DMS79 (cell line): ENCODE measurements around the gene UBASH3B.
"Not testable (repeated sequence)": the region's sequence is repeated elsewhere in the genome, so short reads cannot be mapped to it uniquely, and the experiment has no call there.

Source experiments
- DNase-seq: peaks from one replicate; lab custom pipeline; 2025; lab: John Stamatoyannopoulos, UW

UBASH3B gene, protein sequence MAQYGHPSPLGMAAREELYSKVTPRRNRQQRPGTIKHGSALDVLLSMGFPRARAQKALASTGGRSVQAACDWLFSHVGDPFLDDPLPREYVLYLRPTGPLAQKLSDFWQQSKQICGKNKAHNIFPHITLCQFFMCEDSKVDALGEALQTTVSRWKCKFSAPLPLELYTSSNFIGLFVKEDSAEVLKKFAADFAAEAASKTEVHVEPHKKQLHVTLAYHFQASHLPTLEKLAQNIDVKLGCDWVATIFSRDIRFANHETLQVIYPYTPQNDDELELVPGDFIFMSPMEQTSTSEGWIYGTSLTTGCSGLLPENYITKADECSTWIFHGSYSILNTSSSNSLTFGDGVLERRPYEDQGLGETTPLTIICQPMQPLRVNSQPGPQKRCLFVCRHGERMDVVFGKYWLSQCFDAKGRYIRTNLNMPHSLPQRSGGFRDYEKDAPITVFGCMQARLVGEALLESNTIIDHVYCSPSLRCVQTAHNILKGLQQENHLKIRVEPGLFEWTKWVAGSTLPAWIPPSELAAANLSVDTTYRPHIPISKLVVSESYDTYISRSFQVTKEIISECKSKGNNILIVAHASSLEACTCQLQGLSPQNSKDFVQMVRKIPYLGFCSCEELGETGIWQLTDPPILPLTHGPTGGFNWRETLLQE

DNA sequence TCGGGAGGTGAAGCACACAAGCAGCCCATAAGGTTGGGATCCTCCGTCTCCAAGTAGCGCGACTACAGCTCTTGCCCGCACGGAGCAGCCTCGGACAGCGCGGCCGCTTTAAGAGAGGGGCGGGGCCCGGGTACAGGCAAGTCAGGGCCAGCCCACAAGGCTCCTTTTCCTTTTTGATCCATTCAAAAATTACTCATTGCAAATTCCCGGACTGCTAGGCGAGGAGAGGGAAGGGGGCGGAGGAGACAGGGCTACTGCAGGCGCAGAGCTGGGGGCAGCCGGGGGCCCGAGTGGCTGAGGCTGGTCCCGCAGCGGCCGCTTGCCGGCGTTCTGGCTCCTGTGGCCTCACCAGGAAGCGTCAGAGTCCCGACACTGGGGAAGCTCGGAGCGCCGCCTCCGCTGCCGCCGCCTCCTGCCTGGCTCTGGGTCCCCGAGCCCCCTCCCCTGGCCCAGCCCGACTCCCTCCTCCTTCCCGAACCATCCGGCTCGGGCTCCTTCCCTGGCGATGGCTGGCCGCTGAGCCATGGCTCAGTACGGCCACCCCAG, at the start of gene UBASH3B:
UBASH3B (plus strand) TSS at position 196 of the 546 bp plus-strand sequence; CDS start at position 524, 328 bp downstream.
- DNase-seq: peak; percentile 57

DNA sequence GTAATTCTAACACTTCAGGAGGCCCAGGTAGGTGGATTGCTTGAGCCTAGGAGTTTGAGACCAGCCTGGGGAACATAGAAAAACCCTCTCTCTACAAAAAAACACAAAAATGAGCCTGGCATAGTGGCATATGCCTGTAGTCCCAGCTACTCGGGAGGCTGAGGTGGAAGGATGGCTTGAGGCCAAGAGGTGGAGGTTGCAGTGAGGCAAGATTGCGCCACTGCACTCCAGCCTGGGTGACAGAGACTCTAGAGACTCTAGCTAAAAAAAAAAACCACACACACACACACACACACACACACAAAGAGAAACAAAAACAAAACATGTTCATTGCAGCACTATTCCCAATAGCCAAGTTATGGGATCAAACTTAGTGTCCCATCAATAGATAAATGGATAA, 48.4 kb upstream of the UBASH3B start:
- not testable (repeated sequence) for DNase-seq

DNA sequence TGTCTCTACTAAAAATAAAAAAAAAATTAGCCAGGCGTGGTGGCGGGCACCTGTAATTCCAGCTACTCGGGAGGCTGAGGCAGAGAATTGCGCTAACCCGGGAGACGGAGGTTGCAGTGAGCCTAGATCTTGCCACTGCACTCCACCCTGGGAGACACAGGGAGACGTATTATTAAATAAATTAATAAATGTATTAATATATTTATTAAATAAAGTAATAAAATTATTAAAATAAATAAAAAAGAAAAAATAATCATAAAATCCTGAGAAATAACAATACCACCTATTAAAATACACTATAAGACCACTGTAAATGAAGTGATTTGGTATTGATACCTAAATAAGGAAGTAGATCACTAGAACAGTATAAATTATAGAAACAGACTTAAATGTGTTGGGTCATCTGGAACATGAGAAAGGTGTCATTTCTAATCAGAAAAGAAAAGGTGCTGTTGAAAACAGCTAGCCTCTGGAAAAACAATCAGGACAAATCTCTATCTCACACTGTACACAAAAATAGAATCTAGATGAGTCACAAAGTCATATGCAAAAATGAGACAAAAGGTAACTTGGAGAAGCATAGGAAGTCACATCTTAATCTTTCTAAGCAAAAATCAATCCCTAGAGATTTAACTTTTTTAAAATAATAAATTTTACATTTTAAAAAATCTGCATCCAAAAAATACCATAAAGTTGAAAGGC, 43.2 kb upstream of the UBASH3B start:
- no peak for DNase-seq

DNA sequence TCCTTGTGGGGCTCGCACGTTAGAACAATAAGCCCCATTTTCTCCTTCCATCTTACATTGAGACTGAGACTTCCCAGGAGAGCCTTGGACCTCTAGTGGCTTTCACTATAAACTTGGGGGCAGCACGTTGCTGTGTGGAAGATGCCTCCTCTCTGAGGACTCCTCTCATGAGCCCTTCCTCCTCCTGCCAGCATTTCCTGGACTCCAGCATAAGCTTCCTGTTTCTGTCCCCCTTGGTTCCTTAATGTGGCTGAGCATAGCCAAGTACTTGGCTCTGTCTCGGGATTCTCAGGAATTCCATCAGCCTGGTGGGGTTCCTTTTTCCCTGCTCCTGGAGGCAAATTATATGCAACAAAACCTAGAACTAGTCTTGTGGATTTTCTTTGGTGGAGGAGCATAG, 38.8 kb upstream of the UBASH3B start:
- no peak for DNase-seq

DNA sequence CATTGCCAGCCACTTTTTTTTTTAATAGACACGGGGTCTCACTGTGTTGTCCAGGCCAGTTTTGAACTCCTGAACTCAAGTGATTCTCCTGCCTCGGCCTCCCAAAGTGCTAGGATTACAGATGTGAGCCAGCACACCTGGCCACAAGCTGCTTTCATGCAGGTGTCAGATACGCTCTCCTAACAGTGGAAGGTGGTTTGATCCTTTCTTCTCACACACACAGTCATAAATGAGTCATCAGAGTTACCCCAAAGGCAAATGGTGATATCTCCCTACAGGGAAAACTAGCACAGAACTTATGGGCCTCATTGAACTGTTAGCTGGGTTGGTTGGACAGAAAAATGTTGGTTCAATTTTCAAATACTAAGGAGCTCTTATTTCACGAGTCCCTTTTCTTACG, 38.2 kb upstream of the UBASH3B start:
- no peak for DNase-seq

DNA sequence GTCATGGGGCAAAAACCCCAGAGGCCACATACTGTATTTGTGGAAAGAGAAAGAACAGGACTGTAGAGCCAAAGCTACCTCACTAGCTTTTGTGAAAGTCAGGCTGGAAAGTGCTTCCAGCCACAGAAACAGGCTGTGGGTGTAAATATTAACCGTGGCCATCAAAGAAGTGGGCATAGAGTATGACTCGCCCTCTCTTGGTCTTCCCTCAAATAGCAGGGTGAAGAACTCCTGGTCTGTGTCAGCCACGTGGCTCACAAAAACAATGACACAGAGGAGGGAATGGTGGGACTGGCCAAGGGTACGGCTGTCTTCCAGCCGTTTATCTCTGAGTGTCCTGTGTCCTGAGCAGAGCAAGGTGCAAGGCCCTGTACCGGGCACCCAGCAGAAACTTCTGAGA, 37.6 kb upstream of the UBASH3B start:
- no peak for DNase-seq

DNA sequence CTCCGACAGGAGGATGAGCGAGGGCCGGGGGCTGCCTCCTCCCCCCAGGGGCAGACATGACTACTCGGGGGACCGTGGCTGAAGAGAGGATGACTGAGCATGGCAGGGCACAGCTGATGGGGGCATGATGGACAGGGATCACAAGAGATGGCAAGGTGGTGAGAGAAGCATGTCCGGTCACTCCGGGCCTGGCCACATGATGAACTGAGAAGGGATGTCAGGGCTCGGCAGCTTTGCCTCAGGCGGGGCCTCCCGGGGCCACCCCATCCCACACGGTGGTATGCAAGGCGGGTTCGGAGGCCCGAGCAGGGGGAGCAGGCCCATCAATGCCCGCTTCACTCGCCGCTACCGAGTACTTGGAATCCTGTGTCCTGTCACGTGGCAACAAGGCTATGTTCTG, 36.6 kb upstream of the UBASH3B start:
- no peak for DNase-seq

DNA sequence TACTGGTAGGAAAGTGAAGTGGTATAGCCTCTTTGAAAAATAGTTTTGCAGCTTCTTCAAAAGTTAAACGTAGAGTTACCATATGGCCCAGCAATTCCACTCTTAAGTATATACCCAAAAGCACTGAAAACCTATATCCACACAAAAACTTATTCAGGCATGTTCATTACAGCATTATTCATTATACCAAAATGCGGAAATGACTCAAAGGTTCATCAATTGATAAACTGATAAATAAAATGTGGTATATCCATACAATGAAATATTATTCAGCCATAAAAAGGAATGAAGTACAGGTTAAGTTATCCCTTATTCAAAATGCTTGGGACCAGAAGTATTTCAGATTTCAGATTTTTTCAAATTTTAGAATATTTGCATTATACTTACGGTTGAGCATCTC, 35.8 kb upstream of the UBASH3B start:
- DNase-seq: no peak

DNA sequence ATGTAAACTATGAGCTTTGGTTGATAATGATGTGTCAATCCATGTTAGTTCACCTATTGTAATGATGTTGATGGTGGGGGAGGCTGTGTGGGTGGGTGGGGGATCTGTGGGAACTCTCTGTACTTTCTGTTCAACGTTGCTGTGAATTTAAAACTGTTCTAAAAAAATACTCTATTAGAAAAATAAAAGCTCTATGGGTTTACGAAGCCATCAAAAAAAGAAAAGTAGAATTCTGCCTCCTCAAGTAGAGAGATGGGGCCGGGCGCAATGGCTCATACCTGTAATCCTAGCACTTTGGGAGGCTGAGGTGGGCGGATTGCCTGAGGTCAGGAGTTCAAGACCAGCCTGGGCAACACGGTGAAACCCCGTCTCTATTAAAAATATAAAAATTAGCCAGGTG, 30.0 kb upstream of the UBASH3B start:
- DNase-seq: not testable (repeated sequence)

DNA sequence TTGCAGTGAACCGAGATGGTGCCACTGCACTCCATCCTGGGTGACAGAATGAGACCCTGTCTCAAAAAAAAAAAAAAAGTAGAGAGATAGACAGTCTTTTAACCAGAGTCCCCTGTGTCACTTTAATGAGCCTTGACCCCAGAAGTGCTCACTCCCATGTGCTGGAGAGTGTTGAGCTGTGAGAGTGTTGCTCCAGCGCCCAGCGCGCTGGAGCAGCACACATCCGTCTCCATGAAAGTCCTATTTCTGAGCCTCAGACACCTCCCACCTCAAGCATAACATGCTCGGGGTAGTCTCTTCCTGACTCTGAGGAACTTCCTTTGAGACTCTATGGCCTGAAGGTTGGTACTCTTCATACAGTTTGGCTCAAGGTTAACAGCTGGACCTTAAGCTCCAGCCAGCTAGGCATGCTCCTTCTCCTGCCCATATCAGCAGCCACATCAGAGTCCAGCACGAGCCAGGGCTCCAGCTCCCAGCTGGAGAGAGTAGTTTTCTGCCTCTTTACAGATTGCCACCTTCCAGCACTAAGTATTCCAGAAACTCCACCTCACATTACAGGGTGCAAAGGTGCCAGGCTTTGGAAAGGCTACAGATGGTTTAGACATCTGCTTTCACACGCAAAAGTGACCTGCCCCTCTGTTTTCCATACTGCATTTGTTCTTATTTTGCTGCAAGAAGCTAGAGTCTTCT, 29.4 kb upstream of the UBASH3B start:
- DNase-seq: no peak

DNA sequence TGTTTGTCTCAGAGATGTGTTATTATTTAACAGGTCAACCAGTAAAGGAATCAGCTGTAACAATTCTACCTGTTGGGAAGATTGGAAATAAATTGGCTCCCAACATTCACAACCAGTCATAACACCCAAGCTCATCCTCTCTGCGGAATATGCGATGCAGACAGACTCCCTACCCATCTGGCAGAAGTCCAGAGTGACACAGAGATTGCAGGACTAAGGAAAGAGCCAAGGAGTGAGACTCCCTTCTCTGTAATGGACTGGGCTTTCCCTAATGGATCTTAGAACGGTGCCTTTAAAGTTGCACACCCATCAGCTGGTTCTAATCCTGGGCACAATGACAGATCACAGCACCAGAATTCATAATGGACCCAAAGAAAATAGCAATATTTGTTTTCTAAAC, 27.8 kb upstream of the UBASH3B start:
- no peak for DNase-seq

DNA sequence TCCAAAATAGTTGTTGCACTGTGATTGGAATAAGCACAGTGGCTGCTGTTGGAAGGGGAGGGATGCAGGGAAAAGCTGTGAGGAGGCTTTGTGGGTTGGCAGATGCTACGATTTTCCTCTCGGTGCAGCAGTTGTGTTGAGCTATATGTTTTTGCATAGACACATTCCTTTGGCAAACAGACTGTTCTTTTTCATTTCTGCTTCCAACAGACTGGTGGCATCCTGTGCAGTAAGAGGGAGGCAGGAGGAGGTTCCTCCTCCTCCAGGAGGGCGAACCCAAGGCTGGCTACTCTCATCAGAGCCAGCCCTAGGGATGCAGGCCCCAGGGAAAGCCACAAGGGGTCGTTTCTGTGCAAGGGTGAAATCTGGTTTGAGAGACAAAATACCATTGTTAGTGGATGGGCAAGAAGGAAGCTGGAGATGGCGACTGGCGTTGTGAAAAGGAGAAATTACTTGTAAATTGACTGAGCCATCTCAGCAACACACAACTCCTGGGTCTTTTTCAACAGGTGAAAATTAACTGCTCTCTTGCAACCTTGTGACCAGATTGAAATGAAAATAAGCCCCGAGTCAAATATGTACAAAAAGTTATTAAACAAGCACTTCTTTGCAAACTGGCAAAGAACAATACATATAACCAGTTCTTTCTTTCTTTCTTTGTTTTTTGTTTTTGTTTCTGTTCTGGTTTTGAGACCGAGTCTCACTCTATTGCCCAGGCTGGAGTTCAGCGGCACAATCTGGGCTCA, 26.5 kb upstream of the UBASH3B start:
- no peak for DNase-seq

DNA sequence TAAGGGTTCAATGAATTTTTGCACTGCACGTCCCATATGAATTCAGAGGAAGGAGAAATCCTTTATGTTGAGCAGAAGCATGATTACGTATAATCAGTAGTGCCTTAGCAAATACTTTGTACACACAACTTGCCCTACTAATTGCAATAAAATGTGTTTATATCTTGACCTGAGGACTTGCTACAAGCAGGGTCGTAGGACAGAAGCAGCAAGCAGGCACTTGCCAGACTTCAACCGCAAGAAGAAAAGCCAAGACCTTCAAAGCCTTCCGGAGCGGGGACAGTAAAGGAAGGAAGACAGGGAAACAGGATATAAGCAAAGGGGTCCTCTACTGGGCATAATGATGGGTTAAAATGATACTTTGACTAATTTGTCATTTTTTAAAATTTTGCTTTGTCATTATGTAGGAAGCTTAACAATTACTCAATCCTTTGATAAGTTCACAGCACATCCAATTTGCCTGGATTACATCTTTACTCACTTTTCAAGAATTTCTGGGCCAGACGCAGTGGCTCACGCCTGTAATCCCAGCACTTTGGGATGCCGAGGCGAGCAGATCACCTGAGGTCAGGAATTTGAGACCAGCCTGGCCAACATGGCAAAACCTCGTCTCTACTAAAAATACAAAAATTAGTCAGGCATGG, 23.2 kb upstream of the UBASH3B start:
- DNase-seq: no peak

DNA sequence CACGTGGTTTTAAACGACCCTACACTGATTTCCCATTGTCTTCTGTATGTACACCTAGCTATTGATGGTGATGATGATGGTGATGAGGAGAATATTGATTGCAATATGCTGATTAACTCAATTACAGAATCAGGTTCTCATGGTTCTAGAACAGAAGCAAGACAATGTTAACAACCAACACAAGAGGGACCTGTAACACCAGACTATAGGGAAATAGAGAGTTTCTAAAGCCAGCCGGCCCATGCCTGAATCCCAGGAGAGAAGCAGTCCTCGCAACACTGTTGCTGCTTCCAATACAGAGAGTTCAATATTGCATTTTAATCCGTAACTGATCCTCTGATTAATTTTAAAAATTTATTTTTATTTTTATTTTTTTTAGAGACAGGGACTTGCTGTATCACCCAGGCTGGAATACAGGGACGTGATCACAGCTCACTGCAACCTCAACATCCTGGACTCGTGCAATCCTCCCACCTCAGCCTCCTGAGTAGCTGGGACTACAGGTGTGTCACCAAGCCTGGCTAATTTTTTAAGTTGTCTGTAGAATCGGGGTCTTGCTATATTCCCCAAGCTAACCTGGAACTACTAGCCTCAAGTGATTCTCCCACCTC, 22.2 kb upstream of the UBASH3B start:
- peak; percentile 29 for DNase-seq

DNA sequence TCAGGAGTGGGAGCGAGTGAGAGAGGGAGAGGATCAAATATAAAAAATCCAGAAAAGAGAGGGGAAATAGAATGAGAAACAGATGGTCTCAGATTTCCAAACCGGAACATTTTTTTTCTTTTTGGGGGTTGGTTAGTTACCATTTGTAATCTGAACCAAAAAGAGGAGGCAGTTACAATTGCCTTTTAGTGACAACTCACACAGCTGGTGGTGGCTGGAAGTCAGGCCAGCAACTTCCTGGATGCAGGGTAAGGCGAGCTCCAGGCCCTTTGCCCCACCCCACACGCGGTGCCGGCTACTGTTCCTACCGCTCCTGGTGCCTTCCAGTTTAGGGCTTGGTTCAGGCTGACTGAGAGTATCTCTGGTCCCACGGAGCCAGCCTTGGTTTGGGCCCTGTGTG, 21.0 kb upstream of the UBASH3B start:
- DNase-seq: no peak

DNA sequence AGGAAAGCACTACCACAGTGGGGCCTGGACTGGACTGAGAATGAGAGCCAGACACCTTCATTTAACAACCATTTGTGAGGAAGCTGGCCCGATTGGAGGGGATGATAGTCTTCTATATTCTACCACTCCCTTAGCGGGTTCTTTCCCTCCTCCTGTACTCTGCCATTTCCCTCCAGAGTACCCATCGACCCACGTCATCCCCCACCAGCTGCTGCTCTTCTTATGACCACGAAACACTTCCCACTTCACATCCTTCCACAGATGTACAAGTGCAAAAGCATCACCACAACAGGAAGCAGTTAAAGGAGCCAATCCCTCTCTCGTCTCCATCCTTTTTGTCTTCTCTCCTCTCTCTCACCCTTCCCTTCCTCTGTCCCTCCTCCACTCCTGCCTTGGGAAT, 18.0 kb upstream of the UBASH3B start:
- DNase-seq: no peak

DNA sequence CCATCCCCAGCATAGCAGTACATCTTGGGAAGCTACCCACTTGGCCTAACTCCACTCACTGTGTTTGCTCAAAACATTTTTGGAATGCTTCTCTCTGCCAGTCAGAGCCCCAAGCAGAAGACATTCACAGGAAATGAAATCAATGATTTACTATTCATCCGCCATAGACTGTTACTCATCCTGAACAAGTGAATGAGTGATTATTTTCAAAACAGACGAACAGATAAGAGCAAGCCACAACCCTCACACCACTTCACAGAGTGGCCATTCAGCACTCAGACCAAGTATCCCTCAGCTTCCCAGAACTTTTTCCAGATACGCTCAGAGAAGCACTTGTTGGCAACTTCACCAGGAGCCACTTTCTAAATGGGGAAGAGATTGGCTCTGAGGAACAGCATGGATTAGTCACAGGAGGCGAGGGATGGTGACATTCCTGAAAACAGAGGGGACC, 13.0 kb upstream of the UBASH3B start:
- DNase-seq: no peak

DNA sequence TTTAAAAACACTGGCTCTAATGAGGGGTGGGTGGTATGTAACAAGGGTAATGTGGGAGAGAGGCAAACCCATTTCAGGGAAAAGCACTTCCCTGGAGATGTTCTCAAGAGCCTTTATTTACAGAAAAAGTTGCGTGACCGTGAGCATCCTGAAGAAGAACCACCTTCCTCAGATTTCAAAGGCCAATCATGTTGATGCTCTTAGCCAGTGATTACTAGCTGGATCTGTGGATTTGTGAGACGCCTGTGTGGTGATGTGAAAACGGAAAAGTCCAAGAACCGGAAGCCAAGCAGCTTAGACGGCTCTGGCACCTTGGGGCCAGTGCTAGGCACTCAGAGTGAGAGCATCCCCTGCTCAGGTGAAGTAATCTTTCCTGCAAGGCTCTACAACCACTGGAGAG, 12.6 kb upstream of the UBASH3B start:
- DNase-seq: no peak

DNA sequence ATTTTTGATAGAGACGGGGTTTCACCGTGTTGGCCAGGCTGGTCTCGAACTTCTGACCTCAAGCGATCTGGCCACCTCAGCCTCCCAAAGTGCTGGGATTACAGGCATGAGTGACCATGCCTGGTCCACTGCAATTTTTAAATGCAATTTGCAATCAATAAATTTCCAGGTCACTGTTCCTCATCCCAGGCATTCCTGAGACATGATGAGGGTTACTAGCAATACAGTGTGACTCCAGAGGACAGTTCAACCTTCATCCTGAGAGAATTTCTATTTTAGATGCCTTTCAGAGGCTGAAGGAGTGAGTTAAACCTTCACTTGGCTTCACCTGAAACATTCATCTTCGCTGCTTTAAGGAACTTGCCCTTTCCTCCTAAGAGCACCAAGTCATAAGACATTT, 9.7 kb upstream of the UBASH3B start:
- no peak for DNase-seq
